NCI-H526 treated with DMSO at 0.1 percent for 48 hours (cell line): ENCODE results near the gene NINL.

Source experiments
- DNase-seq: peaks from one replicate; lab custom pipeline; 2025; lab: John Stamatoyannopoulos, UW

Gene NINL

DNA sequence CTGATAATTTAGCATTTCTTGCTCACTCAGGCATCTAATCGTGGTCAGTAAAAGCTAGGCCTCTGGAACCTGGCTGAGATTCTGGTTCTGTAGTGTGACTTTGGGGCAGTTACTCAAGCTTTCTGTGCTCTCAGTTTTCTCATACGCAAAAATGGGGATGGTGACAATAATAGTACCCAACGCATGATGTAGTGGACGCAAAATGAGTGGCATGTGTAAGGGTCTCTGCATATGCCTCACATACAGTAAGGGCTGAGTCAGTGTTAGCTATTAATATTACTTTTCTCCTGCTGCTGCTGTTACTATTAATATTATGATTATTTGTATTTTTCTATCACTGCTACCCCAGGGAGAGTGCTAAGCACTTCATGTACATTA, 177.2 kb downstream of the NINL start:
- no peak for DNase-seq

DNA sequence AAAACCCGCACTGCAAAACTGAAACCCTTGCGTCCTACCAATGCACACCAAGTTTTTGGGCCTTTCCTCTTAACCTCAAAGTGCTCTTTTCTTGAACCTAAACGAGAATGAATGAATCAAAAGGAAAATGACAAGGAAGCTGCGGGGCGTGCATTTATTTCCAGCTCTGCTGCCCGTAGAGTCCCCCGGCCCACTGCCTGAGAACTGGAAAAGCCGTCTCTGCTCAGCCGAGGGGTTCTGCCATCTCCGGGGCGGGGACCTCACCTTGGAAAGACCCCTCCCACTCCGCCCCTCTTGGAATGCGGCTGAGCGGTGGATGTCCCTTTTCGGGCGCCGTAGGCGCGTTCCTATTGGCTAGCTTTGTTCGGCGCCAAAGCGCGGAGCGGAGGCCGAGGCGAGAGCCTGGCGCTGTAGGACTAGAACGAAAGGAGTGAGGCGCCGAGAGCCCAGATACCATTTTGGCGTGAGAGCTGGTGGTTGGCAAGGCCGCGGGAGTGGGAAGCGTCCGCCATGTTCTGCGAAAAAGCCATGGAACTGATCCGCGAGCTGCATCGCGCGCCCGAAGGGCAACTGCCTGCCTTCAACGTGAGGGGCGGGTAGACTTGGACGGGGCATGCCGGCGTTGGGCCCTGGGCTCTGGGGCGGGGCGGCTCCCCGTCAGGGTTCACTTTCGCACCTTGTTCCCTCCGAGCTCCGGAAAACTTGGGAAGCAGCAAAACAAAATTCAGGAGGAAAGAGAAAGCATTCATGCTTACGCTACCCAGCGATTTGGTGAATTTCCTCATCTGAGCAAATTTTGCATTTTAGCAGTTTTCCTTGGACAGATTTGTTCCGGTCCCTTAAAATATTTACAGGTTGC, 177.8 kb downstream of the NINL start, which contains the start of gene GINS1:
Gene GINS1 (plus strand): TSS at position 363 of the 859 bp plus-strand sequence. CDS start 148 bp downstream, at position 511.
- DNase-seq = peak; percentile 93
